Right lobe of liver (tissue), 6 donors: ENCODE measurements around the gene ELK3. TPM values are rescaled to one million over a fixed set of nuclear protein-coding genes. Genes with fewer than 3 reads are reported as not detected.

Source experiments
- ATAC-seq, 4 donors: fragments of 200-7000 bp; cut with Tn5 transposase; one replicate each; pipeline ENCODE4 v1.9.1; 2020; ENCODE audit warnings: mild to moderate bottlenecking in 4 of 4, moderate library complexity in 4 of 4
- DNase-seq, 3 donors: peaks; one replicate each; pipeline ENCODE4 v3.0.0-alpha.2; 2020
- H3K27ac ChIP-seq, 3 donors: fragments of 200-600 bp; one replicate each; pipeline ENCODE4 v1.8.0; 2022
- H3K27me3 ChIP-seq, 2 donors: fragments of 200-600 bp; one replicate each; pipeline ENCODE4 v1.8.0; 2022
- H3K36me3 ChIP-seq, 4 donors: fragments of 200-600 bp; sonication (generic) in 1 of 4; one replicate each; pipeline versions ENCODE4 v1.5.1 to v1.8.0; 2017 to 2022; ENCODE audit warnings: control low read depth in 1 of 4
- H3K4me1 ChIP-seq, 4 donors: fragments of 200-600 bp; sonication (generic) in 1 of 4; one replicate each; pipeline versions ENCODE4 v1.5.1 to v1.8.0; 2017 to 2022; ENCODE audit warnings: control low read depth in 1 of 4
- H3K4me3 ChIP-seq, 3 donors: fragments of 200-600 bp; one replicate each; pipeline ENCODE4 v1.8.0; 2022
- H3K9me3 ChIP-seq, 4 donors: fragments of 200-600 bp; sonication (generic) in 1 of 4; one replicate each; pipeline versions ENCODE4 v1.5.1 to v1.8.0; 2017 to 2022; ENCODE audit warnings: control low read depth in 1 of 4
- POLR2A ChIP-seq: fragments of 450-650 bp; IDR thresholded peaks from one replicate; pipeline ENCODE4 v1.6.1; 2017; ENCODE audit warnings: antibody characterized with exemption, mild to moderate bottlenecking
- WGBS: methylation state at CpG from one replicate; pipeline ENCODE4 v1.1.6; 2018; ENCODE audit warnings: low coverage, low lambda C conversion rate; ENCODE audit not compliant: insufficient coverage; ENCODE audit errors: missing lambda C conversion rate; 5-methylcytosine and 5-hydroxymethylcytosine counted together
- intact Hi-C, 2 donors: fragments of 100-400 bp; cut with DNase I; formaldehyde crosslinking; loops; one replicate each; pipeline versions ENCODE4 v1.11.2 to v1.14.1; 2022
- total RNA-seq, 6 experiments: library from RNA; depleted of rRNA in 2 of 6; stranded (reverse); fragments of >200 nt in 2 of 6; fragmentation: NEBNext Ultra II Directional in 3 of 6; extraction: Animal tissue kit (Norgen Biotek cat#: 25700) in 3 of 6; gene quantifications; one replicate each; pipeline versions ENCODE4 v1.1.0 to v1.2.4, GENCODE V29; 2016 to 2023
- TF ChIP-seq, protein P1 (sequence below), 4 donors: fragments of 200-600 bp in 3 of 4; fragments of 450-650 bp in 1 of 4; IDR thresholded peaks; one replicate each; pipeline versions ENCODE4 v1.5.1 to v1.8.0; 2016 to 2022; ENCODE audit warnings: antibody characterized with exemption in 4 of 4, mild to moderate bottlenecking in 2 of 4
- donor health status: DM: no; HTN: yes; CAD: no.
- donor health status: DM: no; HTN: no; CAD: no.
- donor health status: DM: no; HTN: no; CAD: no.
- donor health status: DM: no; HTN: yes; CAD: no.
- donor health status: DM: no; HTN: yes; CAD: no.

ELK3 gene
- total RNA-seq, 6 experiments from 2014 or later: 5.3 to 11.2 (median 5.8) TPM

DNA sequence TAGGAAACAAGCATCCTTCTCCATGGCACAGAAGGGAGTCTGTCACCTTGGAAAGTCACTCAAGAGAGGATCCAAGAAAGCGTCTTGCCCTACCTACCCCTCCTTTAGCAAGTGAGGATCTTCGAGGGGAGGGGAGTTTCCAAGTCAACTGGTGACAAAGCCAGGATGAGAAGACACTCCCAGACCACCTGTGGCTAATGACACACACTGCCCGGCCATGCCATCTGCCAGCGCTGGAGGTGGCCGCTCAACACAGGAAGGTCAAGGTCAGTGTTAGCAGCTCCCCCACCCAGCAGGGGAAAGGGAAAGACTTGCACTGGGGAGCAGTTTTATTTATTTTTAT, 41.3 kb downstream of the ELK3 start:
- Histone ChIP-seq H3K9me3 (no peaks in the 10 kb centered on the region), H3K4me3 (no peak overlapping the region), H3K36me3 (no peaks in the 10 kb centered on the region), H3K4me1 (peaks cover 0 to 14% (median 0%) of the 10 kb centered on the region in 4 donors), H3K27ac (no peak overlapping the region), H3K27me3 (no peaks in the 10 kb centered on the region)
- no peak for ATAC-seq
- intact Hi-C loops: loop anchor here in 1 of 2 donors (10.0 kb wide), 1 partner anchor 159 kb away; no protein-coding TSS in a partner anchor
- DNase-seq: no peak
- 26% methylated on average over 3 of the region's 5 CpGs for WGBS
- TF ChIP-seq POLR2A: no peak
- TF ChIP-seq, protein P1, sequence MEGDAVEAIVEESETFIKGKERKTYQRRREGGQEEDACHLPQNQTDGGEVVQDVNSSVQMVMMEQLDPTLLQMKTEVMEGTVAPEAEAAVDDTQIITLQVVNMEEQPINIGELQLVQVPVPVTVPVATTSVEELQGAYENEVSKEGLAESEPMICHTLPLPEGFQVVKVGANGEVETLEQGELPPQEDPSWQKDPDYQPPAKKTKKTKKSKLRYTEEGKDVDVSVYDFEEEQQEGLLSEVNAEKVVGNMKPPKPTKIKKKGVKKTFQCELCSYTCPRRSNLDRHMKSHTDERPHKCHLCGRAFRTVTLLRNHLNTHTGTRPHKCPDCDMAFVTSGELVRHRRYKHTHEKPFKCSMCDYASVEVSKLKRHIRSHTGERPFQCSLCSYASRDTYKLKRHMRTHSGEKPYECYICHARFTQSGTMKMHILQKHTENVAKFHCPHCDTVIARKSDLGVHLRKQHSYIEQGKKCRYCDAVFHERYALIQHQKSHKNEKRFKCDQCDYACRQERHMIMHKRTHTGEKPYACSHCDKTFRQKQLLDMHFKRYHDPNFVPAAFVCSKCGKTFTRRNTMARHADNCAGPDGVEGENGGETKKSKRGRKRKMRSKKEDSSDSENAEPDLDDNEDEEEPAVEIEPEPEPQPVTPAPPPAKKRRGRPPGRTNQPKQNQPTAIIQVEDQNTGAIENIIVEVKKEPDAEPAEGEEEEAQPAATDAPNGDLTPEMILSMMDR (IDR thresholded peaks at IDR 0.05): no peak

GRCh38 chr12:96236221-96236822, 42.1 kb downstream of the ELK3 start:
- TF ChIP-seq POLR2A: no peak
- TF ChIP-seq, protein P1 (IDR thresholded peaks at IDR 0.05): no peak
- Histone ChIP-seq H3K27ac (no peak overlapping the region), H3K4me1 (peaks cover 0 to 14% (median 0%) of the 10 kb centered on the region in 4 donors), H3K4me3 (no peak overlapping the region), H3K9me3 (no peaks in the 10 kb centered on the region), H3K36me3 (no peaks in the 10 kb centered on the region), H3K27me3 (no peaks in the 10 kb centered on the region)
- 28% methylated on average over 5 of the region's 18 CpGs for WGBS
- intact Hi-C loops: loop anchor here in 1 of 2 donors (10.0 kb wide), 1 partner anchor 158 kb away; no protein-coding TSS in a partner anchor
- ATAC-seq (peak in 3 of 4 donors; percentile 19 to 44 (median 36)), DNase-seq (no peak)

DNA sequence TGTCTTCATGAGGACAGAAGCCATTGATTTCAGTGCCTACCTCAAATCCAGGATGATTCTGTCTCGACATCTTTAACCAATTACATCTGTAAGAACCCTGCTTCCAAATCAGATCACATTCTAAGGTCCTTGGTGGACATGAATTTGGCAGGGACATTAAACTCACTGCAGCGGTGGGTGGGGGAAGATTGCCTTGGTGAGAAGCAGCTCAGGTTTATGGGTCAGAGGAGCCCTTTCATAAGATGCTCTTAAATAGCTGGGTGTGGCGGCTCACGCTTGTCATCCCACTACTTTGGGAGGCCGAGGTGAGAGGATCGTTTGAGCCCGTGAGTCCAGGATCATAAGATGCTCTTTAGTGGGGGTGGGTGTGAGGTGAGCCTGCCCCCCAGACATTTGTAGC, 42.9 kb downstream of the ELK3 start:
- H3K27me3 ChIP-seq: no peaks in the 10 kb centered on the region
- no peak for DNase-seq
- no peak for ATAC-seq
- WGBS: 81% methylated on average over 7 of the region's 7 CpGs
- intact Hi-C loops: loop anchor here in 1 of 2 donors (10.0 kb wide), 1 partner anchor 158 kb away; no protein-coding TSS in a partner anchor
- H3K4me3 ChIP-seq: no peak overlapping the region
- no peaks in the 10 kb centered on the region for H3K9me3 ChIP-seq
- no peaks in the 10 kb centered on the region for H3K36me3 ChIP-seq
- H3K27ac ChIP-seq: no peak overlapping the region
- H3K4me1 ChIP-seq: peaks cover 0 to 16% (median 0%) of the 10 kb centered on the region in 4 donors
- no peak for TF ChIP-seq POLR2A

DNA sequence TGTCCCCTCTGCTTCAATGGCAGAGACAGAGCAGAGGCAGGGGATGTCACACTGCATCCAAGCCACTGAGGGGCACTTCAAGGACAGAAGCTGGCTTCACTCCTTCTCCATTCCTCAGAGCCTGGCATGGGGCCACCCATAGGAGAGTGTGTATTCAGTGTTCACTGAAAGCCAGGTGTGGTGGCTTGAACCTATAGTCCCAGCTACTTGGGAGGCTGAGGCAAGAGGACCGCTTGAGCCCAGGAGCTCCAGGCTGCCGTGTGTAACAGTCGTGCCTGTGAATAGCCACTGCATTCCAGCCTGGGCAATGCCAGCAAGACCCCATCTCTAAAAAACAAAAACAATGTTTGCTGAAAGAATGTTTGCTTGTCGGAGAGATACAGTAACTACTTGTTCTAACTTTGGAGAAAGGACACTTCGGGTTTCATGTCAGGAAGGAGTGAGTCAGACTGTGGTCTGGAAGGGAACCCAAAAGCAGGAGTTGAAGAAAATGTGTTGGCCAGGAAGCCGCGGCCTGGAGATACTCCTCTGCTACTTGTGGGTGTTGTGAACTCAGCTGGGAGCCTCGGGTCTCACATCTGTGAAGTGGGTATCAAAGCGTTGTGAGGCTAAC, 43.4 kb downstream of the ELK3 start:
- Histone ChIP-seq H3K9me3 (no peaks in the 10 kb centered on the region), H3K4me3 (no peak overlapping the region), H3K27ac (no peak overlapping the region), H3K4me1 (peaks cover 0 to 21% (median 0%) of the 10 kb centered on the region in 4 donors), H3K27me3 (no peaks in the 10 kb centered on the region), H3K36me3 (no peaks in the 10 kb centered on the region)
- no peak for TF ChIP-seq POLR2A
- TF ChIP-seq, protein P1 (IDR thresholded peaks at IDR 0.05): no peak
- ATAC-seq (peak in 2 of 4 donors; percentile 10 to 21), DNase-seq (no peak)
- WGBS: 33% methylated on average over 9 of the region's 9 CpGs
- intact Hi-C loops: loop anchor here in 1 of 2 donors (10.0 kb wide), 1 partner anchor 157 kb away; no protein-coding TSS in a partner anchor
